SKM-1 treated with dmso at 0.1 percent for 144 hours (cell line): ENCODE measurements around the gene ZNRF2.

Source experiments
- DNase-seq: peaks from one replicate; lab custom pipeline; 2025; ENCODE audit not compliant: unreplicated experiment; lab: John Stamatoyannopoulos, UW

The ZNRF2 gene

GRCh38 chr7:30284298-30285066, at the start of gene ZNRF2:
TSS of gene ZNRF2 (plus strand) at chr7:30284597. CDS start at chr7:30285358, 761 bp downstream.
- peak; percentile 97 for DNase-seq

- no peak for DNase-seq
These were observed 47.1 kb upstream of the ZNRF2 start for GRCh38 chr7:30237271-30237695.

GRCh38 chr7:30238721-30239441, 45.5 kb upstream of the ZNRF2 start:
- no peak for DNase-seq

GRCh38 chr7:30240106-30240800, 44.1 kb upstream of the ZNRF2 start:
- DNase-seq, result no peak

- no peak for DNase-seq
These were observed 42.6 kb upstream of the ZNRF2 start for GRCh38 chr7:30241767-30242166.

- DNase-seq, result no peak
These were observed 40.1 kb upstream of the ZNRF2 start for GRCh38 chr7:30244340-30244739.

GRCh38 chr7:30245913-30246312, 38.5 kb upstream of the ZNRF2 start:
- DNase-seq, result no peak

GRCh38 chr7:30246392-30246791, 38.0 kb upstream of the ZNRF2 start:
- no peak for DNase-seq

- DNase-seq, result no peak
These were observed 36.6 kb upstream of the ZNRF2 start for GRCh38 chr7:30247541-30248401.

- peak; percentile 11 for DNase-seq
These were observed 35.1 kb upstream of the ZNRF2 start for GRCh38 chr7:30249316-30249715.

GRCh38 chr7:30249986-30250774, 34.2 kb upstream of the ZNRF2 start:
- DNase-seq, result no peak

- no peak for DNase-seq
These were observed 32.6 kb upstream of the ZNRF2 start for GRCh38 chr7:30251708-30252329.

- no peak for DNase-seq
These were observed 31.3 kb upstream of the ZNRF2 start for GRCh38 chr7:30252885-30253795.

GRCh38 chr7:30253796-30254165, 30.6 kb upstream of the ZNRF2 start:
- no peak for DNase-seq

GRCh38 chr7:30254248-30254647, 30.1 kb upstream of the ZNRF2 start:
- no peak for DNase-seq

GRCh38 chr7:30254717-30255063, 29.7 kb upstream of the ZNRF2 start:
- DNase-seq, result no peak

- no peak for DNase-seq
These were observed 29.2 kb upstream of the ZNRF2 start for GRCh38 chr7:30255064-30255769.

- no peak for DNase-seq
These were observed 28.0 kb upstream of the ZNRF2 start for GRCh38 chr7:30256349-30256858.
